Left renal cortex interstitium (tissue), 4 donors: ENCODE results near the gene ZNF789. TPM values are rescaled to one million over a fixed set of nuclear protein-coding genes. Genes with fewer than 3 reads are reported as not detected.

Source experiments
- DNase-seq, 4 donors: peaks; one replicate each; pipeline ENCODE4 v3.0.0-alpha.2; 2013; ENCODE audit warnings: low read depth in 4 of 4, low spot score in 2 of 4, missing footprints in 1 of 4
- polyA plus RNA-seq, 4 donors: library from polyadenylated mRNA; unstranded; fragments of 120-200 nt; gene quantifications; one replicate each; pipeline ENCODE4 v1.2.1, GENCODE V29; 2013; ENCODE audit not compliant: insufficient read length in 4 of 4

The ZNF789 gene
- polyA plus RNA-seq, 4 donors, result 18.8 to 68.8 (median 36.4) TPM

DNA sequence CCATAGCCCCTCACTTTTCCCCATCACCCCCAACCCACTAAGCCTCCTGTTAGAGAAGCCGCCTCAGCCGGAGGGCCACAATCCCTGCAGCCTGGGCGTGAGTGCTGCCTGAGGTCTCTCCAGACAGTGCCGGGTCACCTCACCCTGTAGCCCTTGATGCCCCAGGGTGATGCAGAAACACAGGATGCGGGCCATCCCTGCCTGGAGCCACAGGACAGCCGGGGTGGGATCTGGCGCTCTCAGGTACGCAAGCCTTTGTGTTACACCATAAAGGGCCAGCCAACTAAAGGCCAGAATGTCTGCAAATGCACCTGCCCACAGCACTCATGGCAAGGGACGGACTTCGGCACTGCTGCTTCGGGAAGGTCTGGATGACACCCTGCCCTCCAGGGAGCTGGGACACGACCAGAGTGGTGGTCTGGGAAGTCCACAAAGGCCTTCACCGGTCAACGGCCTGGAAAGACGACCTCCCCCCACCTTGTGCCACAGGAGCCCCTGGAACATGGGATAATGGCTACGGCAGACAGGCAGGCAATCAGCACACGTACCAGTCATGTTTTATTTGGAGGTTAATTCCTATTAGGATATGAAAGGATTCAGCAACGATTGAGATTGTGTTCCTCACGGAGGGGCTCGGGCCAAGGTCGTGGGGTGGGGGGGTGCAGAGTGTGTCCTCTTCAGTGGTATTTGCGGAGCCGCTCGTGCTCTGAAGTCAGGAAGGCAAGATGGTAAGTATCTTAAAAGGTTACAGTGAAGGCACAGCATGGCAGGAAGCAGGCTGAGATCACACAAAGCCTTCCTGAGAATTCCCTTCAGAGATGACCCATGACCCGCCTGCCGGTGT is 14.8 kb upstream of the ZNF789 start:
- no peak for DNase-seq

DNA sequence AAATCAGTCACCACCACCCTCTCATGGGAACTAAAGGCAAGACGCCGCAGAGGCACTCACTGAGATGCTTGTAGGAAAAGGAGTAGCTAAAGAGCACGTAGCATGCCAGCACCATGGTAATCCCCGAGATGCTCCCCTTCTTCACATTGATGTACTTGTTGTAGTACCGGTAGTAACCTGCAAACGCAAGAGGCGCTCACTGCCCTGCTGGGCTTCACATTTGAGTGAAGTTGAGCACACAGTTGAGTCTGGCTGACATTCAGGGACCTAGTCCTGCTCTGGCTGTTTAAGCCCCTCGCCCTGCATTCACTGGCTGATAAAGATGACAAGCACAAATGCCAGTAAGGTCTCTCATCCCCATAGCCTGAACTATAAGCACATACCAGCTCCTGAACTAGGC is 13.6 kb upstream of the ZNF789 start:
- no peak for DNase-seq

DNA sequence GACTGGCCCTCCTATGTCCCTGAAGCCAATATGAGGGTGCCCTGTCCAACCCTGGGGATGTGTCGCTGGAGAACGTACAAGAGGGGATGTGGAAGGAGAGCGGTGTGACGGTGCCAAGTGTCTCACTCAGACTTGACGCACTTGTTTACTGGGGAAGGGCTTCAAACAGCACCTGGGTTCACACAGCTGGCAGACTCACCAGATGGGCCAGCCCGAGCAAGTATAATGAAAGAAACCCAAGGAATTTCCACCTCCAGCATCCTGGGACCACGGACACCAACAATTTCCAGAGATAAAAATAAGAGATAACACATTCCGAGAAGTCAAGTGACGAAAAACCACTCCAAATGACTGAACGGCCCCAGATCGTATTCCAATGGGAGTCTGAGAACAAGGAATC is 12.0 kb upstream of the ZNF789 start:
- no peak for DNase-seq

DNA sequence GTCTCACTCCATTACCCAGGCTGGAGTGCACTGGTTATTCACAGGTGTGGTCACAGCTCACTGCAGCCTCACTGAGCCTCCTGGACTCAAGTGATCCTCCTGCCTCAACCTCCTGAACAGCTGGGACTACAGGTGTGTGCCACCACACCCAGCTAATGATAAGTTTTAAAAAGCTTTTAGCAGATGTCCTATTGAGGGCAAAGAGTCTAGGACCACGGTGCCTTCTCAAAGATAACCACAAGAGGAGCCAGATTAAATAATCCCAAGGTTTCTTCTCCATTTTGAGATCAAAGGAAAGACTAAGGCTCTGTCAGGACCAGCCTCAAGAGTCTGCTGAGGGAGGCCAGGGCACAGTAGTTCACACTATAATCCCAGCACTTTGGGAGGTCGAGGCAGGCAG is 11.5 kb upstream of the ZNF789 start:
- no peak for DNase-seq

DNA sequence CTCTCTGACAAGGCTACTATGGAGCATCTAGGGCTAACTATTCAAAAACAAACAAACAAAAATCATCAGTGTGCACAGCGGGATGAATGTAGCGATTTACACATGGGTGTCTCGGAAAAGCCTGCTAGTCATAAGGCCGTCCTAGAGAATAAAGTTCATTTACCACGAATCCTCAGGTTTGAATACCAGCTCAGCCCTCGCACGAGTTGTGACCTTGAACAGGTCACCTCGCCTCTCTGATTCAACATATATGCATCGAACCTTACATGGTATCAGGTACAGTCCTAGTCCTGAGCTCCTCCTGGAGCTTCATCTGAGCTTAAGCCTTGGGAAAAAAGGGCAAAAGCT is 7.3 kb upstream of the ZNF789 start:
- DNase-seq, result peak in 1 of 4 donors; percentile 2

DNA sequence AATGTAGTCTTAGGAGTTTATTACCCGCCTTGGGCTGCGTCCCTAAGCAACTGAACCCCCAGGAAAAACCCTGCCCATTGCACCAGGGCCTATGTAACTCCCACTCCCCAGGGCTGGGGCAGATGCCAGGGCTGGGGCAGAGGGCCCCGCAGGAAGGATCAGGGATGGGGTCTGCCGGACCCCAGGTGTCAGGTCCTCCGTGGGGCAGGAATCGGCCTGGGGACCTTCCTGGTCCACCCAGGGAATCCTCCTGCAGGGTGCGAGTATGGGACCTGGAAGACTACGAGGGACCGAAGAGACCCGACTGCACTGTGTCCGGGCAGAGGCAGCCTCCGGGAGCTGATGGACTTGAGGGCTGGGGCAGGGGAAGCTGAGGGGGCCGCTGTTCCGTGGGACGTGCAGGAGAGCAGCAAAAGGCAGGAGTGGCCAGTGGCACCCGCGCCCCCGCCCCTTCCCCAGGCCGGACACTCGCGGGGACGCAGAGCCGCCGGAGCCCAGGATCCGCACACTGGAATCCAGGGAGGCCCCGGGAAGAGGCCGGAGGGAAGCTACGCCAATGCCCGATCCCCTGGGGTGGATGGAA is 4.3 kb upstream of the ZNF789 start:
- no peak for DNase-seq

DNA sequence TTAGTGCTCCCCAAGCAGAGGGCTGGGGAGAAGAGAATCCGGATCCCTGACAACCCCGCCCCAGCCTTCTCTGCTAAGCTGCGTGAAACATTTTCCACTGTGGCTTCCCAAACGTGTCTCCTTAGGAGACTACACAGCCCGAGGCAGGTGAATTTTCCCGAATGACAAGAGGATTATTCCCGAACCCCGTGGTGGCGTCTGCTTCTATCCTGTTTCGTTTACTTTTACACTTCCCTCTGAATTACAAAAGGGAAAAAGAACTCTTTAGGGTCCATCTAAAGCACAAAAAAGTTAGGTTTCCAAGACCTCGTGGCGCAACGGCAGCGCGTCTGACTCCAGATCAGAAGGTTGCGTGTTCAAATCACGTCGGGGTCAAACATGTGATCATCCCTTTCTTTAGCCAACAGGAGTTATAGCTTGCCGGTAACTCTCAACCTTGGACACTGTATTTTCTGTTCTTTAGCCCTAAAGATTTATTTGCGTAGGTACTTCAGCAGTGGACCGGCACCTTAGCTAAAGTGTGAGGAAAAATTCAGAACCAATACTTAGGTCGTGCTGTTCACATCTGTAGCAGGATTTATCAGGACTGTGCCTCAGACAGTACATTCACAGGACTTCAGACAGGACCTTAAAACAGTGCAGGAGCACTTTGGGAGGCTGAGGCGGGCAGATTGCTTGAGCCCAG is 3.2 kb upstream of the ZNF789 start:
- no peak for DNase-seq

DNA sequence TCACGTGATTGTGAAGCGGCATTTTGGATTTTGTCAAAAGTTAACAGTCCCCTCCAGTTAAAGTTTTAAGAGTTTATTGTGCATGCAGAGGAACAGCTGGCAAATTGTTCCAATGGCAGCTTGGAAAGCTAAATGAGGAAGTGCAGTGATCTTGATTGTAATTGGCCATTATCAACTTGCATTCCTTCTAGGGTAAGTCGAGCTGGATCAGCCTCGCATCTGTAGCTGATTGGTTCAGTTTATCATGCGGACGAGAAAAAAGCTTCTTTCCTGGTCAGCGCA is 566 bp downstream of the ZNF789 start:
- peak in 1 of 4 donors; percentile 23 for DNase-seq

DNA sequence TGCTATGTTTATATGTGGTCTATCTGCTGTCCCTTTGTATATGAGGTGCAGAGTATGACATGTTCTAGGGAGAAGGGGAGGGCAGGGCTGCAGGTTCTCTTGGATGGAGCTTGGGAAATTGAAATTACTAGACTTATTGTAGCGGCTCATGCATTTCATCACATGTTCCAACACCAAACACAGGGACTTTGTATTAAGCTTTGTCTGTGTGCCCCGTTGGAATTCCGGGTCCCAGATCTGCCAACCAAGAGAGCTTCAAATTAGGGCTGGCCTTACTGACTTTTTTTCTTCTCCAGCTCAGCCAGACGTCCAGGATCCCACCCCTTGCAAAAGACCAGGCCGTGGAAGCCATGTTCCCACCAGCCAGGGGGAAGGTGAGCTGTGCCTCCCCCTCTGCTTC is 3.4 kb downstream of the ZNF789 start:
- no peak for DNase-seq

DNA sequence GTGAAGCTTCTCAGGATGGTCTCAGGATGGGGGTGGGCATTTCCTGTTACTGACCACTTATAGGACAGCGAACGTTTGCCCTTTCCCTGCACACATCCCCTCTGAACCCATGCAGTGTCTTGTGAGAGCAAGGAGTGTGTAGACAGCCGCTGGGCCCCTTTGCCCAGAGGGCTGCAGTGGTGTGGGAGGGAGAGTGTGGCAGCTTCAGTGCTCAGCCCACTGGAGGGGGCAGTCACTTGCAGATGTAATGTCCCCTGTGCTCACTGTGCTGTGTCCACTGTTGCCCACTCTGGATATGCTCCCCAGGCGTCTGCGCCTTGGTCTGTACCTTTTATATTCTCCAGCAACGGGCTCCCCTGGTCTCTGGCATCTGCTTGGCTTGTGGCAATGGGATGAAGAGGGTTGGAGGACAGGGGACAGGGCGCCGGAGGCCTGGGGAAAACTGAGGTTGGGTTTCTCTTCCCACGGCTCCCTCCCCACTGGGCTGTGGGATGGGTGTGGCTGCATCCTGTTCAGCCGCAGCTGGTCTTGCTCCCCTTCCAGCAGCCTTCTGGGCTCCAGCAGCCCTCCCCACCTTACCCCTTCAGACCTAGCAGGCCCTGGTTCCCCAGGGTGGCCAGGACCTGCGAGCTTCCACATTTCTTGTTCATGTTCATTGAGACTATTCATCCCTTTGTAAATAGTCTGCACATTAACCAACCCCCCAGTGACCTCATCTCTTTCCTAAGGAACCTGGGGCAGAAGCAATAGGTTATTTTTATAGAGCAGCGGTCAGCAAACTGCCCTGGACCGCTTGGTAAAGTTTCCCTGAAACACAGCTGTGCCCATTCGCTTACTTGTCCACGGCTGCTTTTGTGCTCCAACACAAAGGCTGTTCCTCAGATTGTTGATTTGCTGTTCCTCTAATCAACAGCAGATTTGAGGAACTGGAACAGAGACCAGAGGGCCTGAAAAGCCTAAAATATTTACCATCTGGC is 6.1 kb downstream of the ZNF789 start:
- DNase-seq, result no peak

DNA sequence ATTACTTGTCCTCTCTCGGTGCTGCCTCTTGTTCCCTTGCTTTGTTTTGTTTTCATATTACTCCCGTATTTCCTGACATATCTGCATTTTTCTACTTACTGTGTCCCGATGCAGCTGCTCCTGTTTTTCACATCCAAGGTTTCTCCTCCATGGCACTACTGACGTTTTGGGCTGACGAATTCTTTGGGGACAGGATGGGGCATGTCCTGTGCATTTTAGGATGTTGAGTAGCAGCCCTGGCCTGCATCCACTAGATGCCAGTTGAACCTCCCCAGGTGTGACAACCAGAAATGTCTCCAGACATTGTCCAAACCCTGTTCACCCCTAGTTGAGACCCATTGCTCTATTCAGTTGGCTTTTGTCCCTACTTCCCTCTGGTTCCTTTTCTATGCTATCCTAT is 12.4 kb downstream of the ZNF789 start:
- DNase-seq, result no peak

DNA sequence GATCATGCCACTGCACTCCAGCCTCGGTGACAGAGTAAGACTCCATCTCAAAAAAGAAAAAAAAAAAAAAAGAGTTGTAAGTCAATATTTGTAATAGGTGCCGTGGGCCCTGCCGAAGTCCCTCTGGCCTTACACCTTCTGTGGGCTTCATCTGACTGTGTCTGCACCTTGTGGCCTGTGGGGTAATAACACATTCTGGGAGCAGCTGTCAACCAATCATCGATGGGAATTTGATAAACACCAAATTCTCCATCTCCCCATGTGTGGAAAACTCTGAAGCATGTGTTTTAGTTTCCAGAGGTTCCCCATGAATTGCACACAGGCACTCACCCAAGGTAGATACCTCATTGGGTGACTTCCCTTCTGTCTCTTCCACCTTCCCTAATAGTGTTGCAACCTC is 16.5 kb downstream of the ZNF789 start:
- DNase-seq, result no peak

DNA sequence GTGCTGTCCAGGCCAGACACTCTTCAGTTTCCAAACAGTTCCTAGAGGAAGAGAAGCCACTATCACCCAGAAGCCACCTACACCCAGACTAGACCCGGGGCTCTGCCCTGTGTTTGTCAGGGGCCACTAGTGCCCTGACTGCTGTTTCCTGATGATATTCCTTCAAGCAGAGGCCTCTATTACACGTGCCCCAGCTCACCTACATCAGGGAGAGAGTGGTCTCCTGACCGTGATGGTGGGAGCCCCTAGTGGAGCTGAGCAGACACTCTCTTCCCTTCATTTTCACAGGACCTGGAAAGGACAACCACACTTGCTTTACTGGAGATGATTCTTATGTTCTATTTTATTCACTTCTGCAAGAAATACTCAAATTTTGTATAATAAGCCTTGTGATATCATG is 18.2 kb downstream of the ZNF789 start:
- DNase-seq, result no peak

DNA sequence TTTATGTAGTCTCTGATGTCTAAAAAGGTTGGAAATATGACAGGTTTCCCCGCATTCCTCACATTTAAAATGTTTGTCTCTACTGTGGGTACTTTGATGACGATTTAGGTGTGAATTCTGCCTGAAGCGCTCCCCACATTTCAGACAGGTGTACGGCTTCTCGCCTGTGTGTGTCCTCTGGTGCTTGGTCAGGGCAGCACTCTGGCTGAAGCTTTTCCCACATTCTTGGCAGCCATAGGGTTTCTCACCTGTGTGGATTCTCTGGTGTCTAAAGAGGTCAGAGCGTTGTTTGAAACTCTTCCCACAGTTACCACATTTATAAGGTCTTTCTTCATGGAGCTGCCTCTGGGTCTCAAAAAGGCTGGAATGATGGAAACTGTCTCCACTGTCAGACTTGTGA is 21.1 kb downstream of the ZNF789 start:
- DNase-seq, result no peak

DNA sequence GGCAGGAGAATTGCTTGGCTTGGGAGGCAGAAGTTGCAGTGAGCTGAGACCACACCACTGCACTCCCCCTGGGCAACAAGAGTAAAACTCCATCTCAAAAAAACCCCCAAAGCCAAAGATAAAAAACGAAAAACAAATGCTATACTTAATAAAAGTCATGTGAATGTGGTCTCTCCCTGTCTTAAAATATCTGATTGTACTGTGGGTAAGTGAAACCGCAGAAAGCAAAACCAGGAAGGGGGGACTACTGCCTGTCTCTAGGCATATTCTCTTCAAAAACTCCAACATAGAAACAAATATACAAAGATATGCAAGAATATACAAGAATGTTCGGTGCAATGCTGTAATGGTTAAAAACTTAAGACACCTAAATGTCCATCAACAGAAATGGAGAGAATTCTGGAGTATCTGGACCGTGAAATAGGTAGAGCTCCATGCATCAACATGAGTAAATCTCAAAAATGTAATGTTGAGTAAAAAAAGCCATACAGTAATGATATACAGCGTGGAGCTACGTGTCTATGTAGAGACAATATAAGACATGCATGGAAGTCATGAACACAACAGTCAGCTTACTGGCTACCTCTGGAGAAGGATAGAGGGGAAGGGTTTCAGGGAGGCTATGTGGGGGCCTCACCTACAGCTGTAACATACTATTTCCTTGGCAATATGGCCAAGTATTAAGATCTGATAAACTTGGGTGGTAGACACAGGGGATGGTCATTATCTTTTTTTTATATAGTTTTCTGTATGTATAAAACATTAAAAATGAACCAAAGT is 25.3 kb downstream of the ZNF789 start:
- DNase-seq, result no peak

DNA sequence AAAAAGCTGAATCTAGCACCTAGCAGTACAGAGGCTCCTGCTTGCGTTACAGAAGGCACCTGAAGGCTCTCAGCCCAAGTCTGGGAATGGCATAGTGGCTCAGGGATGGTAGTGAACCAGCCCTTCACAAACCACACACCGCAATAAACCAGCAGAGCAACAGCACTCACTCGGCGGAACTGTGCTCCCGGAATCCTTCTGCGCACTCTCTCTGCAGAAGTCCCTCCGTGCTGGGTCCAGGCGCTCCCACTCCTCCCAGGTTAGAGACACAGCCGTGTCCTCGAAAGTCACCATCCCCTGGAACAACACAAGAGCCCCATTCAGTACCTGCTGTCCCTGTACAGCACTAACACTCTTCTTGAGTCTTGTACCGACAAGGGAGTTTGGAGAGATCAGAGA is 25.9 kb downstream of the ZNF789 start:
- DNase-seq, result no peak

DNA sequence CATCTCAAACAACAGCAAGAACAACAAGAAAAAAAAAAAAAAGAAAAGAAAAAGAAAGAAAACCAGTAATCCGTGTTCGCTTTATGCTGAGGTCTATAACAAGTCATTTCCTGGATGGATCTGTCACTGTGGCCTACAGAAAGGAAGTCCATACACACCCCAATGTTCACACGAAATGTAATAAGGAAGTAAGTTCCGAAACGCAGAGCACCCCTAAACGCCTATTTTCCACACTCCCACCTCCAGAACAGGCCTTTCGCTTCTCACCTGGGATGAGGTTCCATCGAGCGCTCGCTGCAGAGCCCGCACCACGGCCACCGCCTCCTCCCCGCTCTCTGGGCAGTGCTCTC is 26.7 kb downstream of the ZNF789 start:
- DNase-seq, result no peak

DNA sequence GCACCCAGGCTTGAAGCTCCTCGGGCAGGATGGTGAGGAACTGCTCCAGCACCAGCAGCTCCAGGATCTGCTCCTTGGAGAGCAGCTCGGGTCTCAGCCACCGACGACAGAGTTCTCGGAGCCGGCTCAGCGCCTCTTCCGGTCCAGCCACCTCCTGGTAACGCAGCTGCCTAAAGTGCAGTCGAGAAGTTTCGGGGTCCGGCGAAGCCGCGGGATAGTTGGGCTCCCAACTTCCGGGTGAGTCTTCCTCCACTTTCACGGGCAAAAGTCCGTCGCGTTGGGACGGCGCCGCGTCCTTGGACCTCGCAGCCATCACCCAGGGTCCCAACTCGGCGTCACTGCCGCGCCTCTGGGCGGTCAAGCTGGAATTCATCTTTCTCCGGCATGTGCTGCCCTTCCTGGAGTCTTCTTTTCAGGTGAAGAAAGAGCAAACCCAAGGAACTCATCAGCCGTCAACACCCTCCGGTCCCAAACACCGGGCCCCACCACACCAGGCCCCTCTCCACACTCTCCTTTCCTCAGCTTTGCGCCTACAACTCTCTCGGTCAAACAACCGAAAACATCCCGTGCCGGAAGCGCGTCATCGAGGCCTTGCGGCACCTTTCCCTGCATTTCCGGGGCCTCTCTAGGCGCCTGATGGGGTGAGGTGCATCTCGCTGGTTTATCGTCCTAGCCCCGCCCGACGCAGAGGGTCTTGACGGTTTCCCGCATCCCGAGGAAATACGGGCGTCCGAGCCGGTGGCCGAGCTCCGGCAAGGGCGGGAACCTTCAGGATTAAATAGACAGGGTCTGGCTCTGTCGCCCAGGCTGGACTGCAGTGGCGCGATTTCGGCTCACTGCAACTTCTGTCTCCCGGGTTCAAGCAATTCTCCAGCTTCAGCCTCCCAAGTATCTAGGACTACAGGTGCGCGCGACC is 27.3 kb downstream of the ZNF789 start, which contains the start of gene ZNF394:
ZNF394 (minus strand) TSS at position 561 of the 916 bp plus-strand sequence; CDS start at position 373, 188 bp downstream.
- DNase-seq, result peak; percentile 82 to 94 (median 84)

DNA sequence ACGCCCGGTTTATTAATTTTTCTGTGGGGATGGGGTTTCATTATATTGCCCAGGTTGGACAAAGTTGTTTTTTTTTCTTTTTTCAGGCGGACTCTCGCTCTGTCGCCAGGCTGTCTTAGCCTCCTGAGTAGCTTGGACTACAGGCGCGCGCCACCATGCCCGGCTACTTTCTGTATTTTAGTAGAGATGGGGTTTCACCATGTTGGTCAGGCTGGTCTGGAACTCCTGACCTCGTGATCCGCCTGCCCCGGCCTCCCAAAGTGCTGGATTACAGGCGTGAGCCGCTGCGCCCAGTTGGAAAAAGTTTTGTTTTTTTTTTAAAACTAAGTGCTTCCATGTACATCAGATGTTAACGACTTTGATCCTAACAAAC is 27.9 kb downstream of the ZNF789 start:
- no peak for DNase-seq
